HG03039 (cell line): ENCODE results near the gene ZNF536.

Source experiments
- ATAC-seq: cut with Tn5 transposase; IDR thresholded peaks from one replicate; pipeline ENCODE4 v1.9.1; 2021; ENCODE audit warnings: mild to moderate bottlenecking, moderate library complexity; ENCODE audit not compliant: unreplicated experiment

ZNF536 gene

DNA sequence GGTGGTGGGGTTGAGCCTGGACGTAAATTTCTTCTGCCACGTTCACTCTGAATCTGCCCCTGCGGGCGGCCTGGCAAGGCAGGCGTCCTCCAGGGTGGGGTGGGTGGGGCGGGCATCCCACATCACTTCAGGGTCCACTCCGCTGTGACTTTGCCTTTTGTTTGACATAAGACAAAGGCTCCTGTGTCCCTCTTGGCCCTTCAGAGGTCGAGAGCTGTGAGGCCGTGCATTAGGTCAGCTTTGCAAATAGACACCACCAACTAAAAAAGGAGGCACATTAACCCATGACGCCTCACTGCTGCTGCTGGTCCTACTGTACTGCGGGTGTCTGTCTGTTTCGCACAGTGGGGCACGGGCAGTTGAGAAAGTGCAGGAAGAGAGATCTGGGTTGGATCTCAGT, 10.5 kb upstream of the ZNF536 start:
- ATAC-seq, result no peak

DNA sequence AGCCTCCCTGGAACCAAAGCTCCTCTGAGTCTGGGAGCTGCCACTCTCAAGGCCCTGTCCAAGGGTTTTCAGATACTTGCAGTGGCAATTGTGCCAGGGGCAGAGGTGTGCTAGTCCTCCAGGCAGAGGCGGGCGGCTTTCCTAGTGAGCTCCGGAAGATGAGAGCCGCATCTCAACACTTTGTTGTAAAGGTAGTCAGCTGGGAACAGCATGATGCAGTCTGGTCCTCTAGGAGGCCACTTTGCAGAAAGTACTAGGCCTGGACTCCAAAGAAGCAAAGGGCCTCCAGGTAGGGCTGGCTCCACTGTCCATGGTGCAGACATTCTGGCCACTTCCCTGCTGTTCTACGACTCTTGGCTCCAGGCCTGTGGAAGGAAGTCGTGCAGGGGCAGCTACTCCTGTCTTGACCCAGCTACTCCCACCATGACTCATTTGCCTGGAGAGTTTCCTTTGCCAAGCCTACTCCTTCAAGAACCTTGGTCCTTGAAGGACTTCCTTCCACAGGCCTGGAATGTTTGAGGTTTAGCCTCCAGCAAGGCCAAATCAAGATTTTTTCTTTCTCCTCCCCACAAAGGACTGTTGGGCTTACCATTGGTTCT, 9.9 kb upstream of the ZNF536 start:
- no peak for ATAC-seq

DNA sequence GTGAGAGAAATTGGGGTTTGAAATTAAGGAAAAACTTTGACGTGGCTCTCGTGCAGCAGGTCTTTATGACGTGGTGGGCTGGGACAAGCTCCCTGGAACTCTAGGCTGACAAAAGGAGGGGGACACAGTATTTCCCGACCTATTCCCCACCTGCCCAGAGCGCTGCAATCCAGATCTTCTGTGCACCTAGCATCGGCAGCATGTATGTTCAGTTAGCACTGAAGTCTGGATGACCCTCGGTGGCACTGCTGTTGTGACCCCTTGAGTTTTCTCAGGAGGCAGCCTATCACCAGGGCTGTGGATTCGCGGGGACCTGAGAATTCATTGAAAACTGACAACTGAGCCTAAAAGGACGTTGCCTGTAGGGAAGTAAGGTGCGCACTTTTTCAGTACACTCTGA, 9.1 kb upstream of the ZNF536 start:
- ATAC-seq, result no peak

DNA sequence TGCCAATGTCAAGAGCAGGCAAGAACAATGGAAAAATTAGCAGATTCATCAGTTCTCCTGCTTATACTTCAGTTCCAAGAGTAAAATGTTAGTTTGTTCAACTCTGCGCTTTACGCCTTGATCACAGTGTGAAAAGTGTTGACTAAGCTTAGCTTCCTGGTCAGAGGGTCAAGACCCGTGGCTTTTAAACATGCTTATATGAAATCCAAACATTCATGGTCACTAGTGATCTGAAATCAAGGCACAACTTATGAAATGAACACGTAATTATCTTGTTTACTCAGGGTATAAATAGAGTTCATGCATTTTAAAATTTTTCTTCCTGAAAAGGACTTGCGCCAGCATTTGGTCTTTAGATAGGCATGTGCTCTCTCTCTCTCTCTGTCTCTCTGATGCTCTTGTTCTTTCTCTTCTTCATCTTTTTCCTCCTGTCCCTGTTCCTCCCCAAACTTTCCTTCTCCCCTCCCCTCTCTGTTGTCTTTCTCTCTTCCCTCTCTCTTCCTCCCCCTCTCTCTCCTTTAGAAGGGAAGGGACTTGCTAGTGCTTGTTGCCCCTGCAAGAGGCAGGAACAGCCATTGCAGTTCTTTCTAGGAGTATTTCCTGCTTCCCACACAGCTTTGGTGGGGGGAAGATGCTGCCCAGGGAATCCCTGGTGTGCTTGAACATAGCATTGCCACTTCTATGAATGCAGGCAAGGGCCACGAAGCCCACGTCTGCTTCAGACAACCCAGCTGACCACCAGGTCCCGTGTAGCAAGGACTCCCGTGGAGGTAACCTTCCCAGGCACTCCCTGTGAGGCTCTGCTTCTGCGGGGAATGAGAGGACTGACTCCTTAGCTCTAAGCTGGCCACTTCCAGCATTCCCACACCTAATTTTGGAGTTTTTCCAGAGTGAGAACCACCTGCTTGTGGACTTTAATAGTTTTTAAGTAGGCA, 7.1 kb upstream of the ZNF536 start:
- ATAC-seq, result no peak

DNA sequence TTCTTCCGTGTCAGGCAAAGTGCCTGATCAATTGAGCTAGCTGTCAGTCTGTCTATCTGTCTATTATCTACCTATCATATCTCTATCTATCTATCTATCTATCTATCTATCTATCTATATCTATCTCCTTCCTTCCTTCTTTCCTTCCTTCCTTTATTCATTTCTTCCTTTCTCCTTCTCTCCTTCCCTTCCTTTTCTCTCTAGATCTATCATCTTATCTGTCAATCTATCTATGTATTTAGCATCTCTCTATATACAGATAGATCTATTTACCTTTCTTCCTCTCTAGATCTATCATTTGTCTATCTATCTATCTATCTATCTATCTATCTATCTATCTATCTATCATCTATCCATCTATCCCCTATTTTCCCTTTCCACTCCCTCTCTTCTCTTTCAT, 5.9 kb upstream of the ZNF536 start:
- ATAC-seq, result no peak

DNA sequence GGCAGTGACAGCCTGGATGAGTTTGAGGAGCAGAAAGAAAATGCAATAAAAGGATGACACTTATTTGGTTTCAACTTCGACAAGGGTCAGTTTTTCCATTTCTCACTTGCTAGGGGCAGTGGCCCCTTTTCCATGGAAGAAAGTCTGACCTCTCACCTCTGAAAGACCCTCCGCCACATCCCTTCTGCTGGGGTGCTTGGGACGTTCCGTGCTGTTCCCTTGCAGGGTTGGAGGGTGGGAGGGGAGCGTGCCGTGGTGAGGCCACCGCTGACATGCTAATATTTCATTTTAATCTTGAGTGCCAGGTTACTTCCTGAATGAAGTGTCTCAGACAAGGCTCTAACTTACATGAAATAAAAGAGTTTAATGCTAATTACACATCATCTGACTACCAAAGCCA, 5.2 kb upstream of the ZNF536 start:
- ATAC-seq, result no peak

DNA sequence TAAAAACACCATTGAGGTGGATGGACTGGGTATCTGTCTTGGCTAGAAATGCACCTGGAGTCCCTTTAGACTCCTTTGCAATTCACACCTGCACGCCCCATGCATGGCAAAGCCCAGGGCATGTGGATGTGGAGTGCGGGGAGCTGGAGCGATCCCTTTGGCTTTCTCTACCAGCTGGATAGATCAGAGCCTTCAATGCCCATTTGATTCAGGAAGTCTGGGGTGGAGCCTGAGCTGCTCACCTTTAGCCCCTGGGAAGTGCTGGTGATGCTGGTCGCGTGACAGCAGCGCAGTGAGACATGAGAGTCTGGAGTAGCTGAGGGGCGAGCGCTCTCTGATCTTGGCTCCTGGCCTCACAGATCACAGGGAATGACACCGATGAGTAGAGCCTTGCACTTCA, 4.8 kb upstream of the ZNF536 start:
- ATAC-seq, result no peak

DNA sequence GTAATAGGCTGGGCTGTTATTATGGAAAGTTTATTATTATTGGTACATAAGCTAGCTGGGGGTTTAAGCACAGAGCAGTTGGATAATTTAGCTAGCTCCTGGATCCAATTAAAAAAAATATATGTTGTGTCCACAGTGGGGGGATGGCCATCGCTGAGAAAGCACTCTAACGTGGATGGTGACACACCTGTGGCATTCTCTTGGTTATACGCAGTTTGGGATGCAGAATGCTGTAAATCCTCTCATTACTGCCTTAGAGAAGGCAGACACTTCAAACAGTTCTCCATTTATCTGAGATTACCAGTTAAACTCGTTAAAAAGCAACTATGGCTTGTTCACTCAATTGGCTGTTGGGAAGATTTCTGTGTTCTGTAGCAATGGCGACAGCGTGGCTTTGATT, 2.4 kb upstream of the ZNF536 start:
- ATAC-seq, result no peak

DNA sequence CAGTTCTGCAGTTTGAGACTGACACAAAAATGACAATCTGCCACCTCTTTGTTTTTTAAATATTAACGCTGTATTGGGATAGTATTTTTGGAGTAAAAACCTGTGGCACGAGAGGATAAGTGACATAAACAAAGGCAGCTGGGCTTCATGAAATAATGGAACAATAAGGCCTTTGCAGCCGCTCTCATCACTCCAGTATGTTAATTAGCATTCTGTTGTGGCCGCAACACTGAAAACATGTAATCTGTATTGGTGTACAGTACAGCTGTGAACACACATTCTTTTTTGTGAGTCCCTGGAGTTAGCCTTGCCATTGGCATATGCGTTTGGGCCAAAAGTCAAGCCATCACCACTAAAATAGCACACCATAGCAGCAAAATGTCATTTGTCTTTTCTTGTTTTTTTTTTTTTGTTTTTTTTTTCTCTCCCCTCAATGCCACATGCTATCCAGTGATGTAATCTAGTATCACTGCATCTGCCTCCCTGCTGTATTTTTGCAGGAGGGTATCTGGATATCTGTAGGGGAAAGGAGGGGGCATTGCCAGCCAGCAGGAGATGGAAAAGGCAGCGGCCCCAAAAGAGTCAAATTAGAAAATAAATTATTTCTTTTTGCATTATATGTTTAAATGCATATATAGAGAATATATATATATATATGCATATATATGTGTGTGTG, 885 bp upstream of the ZNF536 start:
- no peak for ATAC-seq

DNA sequence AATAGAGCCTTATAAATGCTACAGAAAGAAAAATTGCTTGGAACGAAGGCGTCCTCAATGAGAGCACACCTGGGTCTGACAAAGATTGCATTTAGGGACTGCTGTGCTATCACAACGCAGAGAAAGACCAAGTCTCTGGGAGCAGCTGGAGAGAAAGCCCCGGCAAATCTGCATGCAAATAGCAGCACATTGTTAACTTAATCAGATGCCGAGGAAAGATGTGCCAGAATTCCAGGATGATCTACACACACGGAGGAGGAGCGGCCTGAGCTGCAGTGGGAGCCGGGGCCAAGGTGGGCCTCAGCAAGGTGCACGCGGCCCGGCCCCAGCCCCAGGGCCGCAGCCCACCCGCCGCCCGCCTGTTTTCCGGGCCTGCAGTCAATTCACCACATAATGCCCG, 1.4 kb downstream of the ZNF536 start:
- ATAC-seq, result no peak

DNA sequence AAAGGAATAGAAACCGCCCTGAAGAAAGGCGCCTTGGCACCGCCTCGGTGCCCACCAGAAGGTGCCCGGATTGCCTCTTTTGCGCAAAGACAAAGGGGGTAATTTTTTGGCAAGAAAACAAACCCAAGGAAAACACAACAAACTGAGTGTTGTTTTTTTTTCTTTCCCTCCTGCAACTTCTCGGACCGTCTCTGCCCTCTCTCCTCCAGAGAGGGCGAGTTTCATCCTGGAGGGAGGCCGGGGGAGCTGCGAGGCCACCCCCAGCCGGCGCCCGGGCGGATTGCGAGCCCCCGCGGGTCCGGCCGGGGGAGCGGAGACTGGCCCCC, 2.3 kb downstream of the ZNF536 start:
- no peak for ATAC-seq

DNA sequence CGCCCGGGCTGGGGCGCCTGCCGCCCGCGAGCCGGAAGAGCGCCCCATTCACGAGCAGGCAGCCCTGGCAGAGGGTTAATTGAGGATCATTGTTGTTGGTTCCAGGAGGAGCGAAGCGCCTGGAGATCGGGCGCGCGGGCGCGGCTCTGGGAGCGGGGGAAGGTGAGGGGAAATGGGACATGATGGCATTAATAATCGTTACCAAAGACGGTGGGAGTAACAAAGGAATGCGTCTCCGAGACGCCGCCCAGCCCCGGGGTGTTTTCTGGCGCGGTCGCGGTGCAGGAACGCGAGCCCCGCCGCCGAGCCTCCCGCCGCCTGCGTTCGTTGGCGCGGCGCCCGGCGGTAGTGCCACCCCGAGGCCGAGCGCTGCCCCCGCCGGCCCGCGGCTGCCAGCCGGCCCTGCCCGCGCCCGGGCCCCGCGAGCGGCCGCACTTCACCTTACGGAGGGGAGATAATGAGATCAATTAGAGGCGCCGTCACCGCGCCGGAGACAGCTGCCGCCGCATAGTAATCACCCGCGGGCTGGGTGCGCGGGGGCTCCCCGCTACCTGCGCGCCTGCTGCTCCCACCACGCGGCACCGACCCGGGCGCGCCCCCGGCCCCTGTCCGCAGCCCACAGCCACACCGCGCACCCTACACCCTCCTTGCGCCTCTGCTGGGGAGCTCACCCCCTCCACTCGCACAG, 2.8 kb downstream of the ZNF536 start:
- no peak for ATAC-seq

DNA sequence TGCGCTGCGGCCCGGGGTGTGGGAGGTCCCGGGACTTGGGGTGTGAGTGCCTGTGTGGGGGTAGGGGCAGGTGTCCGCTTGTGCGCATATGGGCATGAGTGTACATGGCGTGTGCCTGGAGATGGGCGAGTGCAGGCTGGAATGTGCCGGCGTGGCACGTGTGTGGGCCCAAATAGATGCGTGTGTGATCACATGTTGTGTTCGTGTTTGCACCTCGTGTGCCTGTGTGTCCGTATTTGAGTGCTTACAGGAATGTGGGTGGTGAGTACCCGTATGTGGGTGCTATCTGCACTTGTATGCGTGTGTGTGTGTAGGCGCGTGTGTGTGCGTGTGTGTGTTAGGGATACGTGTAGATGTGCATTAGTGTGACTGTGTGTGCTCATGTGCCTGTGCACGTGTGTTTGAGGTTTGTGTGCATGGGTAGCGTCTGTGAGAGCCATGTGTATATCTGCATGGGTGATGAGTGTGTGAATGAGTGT, 3.4 kb downstream of the ZNF536 start:
- ATAC-seq, result no peak

DNA sequence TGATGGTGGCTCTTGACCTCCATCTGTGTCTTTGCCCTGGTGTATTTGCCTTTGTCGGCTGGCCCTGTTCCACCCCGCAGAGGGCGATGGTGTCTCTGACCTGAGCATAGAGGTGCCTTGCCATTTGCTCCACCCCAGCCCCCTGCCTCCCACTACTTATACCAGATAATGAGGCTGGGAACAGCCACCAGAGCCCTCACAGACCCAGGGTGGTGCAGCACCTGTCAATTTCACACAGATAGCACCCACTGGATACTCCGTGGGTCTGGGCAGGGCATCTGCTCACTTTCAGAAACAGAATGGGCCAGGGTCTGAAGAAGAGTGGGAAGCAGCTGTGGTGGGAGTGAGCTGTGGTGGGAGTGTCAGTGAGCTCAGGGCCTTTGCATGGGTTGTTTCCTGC, 4.1 kb downstream of the ZNF536 start:
- ATAC-seq, result no peak

DNA sequence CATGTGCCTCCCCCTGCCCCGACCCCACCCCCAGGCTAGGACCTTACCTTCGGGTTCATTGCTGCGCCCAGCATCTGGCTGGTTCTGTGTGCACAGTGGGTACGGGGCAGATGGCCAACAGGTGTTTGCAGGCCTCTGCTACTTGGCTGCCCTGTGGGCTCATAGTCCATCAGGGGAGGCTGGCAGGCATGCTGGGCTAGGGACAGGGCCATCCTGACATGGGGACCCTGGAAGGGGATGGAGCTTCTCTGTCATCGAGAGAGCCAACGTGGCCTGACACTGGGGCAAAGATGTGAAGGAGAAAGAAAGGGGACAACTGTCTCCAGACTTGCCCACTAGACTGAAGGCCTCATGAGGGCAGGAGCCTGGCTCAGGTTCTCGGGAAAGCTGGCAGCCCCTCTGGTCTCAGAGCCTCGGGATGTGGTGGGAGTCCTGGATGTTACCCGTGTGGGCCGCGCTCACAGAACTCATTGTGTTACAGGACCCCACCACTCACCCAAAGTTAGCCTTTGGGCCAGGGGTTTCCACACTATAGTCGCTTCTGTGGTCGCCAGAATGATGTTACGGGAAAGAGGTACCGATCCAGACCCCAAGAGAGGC, 4.7 kb downstream of the ZNF536 start:
- no peak for ATAC-seq

DNA sequence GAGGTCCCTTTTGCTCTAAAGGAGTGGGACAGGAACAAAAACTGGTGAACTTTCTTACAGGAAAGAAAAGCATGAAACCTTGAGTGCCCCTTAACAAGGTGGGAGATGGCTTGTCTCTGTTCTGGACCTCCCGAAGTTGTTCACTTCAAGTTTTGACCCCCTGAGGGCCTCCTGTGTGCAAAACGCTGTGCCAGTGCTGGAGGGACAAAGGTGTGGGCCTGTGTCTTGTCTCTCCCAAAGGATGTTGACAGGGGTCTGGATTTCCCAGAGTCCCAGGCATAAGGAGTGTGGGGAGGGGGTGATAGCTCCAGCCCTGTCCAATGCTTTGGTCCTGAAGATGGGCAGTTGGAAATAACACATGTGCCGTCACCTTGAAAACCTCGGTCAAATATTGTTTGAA, 6.5 kb downstream of the ZNF536 start:
- no peak for ATAC-seq

DNA sequence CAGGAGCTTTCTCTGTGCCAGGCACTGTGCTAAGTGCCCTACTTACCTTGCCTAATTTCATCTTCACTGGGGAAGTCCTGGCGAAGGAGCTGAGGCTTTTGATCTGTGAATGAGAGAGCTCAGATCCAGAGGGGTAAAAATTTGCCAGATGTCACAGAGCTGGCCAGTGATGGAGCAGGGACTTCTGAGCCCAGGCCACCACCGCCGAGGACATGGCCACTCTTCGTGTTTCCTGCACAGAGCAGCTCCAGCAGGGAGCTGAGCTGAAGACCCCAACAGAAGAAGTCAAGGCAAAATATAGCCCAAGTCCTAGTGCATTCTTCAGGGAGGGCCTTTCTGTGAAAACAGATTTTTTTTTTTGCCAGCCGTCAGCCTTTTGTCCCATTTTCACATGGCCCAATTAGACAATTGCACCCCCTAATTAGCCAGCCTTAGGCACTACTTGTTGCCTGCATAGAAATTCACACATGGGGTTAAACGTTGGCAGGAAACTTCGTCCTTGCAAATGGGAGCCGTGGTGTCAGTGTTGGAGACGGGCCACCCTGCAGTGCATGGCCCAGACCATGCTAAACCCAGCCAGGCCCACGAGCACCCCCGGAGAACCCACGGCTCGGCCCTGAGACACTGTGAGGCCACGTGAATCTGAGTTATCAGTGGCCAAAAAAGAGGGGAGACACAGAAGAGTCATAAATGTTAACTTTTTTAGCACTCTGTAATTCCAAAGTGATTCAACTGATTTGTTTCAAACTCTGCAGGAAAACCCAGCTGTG, 7.8 kb downstream of the ZNF536 start:
- ATAC-seq, result no peak

DNA sequence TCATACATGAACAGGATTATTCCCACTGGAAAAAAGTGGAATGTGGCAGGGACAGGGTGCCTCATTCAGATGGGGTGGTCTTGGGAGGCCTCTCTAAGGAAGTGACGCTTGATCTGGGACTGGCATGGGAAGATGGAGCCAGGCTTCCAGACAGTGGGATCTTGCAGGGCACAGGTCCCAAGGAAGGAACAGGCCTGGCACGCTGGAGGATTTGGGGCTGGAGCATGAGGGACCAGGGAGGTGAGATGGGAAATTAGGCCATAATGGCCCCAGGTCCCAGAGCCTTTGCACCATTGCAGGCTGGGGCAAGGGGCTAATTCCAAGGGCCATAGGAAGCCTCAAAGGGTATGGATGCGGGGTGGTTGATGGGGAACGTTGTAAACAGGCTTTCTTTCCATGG, 9.2 kb downstream of the ZNF536 start:
- ATAC-seq, result no peak

DNA sequence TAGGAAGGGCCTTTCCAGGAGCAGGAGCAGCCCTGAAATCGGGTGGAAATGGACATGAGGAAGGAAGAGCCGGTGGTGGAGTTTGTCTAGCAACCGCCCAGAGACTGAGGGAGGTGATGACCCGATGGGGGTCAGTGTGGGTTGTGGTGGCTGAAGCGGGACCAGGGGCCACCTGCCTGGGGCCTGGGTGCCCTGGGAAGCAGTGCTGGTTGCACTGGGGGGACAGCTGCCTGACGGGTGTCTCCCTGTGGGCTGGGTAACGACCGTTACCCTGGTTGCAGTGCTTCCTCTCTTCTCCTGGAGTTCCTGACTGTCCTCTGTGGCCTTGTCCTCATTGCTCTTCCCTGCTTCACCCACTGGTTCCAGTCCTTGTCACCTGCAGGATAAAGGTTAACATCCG, 13.0 kb downstream of the ZNF536 start:
- ATAC-seq, result no peak

DNA sequence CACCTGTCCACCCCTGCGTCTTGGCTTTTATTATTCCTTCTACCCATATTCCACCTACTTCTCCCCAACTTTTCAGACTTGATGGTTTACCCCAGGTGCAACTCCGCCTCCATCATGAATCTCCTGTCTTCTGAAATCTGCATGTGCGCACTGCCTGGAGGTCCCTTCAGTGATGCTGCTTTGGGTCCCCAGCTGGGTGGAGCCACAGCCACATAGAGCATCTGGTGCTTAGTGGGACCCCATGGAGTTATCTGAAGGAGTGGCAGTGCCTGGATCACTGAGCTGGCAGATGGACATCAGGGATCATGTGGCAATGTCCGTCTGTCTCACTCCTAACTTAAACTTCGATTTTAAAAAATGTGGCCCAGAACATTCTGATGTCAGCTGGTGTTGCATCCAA, 13.5 kb downstream of the ZNF536 start:
- no peak for ATAC-seq
